ENCODE measurements around the gene VSX1. TPM values are rescaled to one million over a fixed set of nuclear protein-coding genes. Genes with fewer than 3 reads are reported as not detected.

Gene VSX1
- polyA plus RNA-seq, 1 donor (not counting 4 experiments of a cell fraction or from before 2014, with no cell fraction given): not detected

- FAIRE-seq: no peak
- Histone ChIP-seq H3K4me3 (ENCODE audit: control insufficient read depth in 2 of 3, extremely low read depth in 1 of 3, insufficient read depth in 2 of 3, low read depth in 1 of 3, low read length in 3 of 3) (no peak overlapping the region), H3K27ac (ENCODE audit: control insufficient read depth, insufficient read depth, low read length) (no peak overlapping the region), H3K9me3 (ENCODE audit: control insufficient read depth, low read depth, low read length) (no peaks in the 10 kb centered on the region), H3K4me2 (ENCODE audit: control insufficient read depth, extremely low read depth, insufficient read depth, low read depth, low read length) (no peak overlapping the region), H3K27me3 (ENCODE audit: control insufficient read depth, extremely low read depth, insufficient read depth, low read length) (peaks cover 50% of the 10 kb centered on the region), H3K9me1 (ENCODE audit: control insufficient read depth, extremely low read depth, insufficient read depth, low read length) (no peaks in the 10 kb centered on the region), H3K79me2 (ENCODE audit: control insufficient read depth, insufficient read depth, low read length) (no peaks in the 10 kb centered on the region), H3K9ac (ENCODE audit: control insufficient read depth, extremely low read depth, insufficient read depth, low read length) (no peak overlapping the region), H3K4me1 (ENCODE audit: control insufficient read depth, extremely low read depth, insufficient read depth, low read length) (peaks cover 12% of the 10 kb centered on the region), H4K20me1 (ENCODE audit: control insufficient read depth, extremely low read depth, insufficient read depth, low read length) (no peaks in the 10 kb centered on the region), H2AFZ (ENCODE audit: control insufficient read depth, low read length) (no peak overlapping the region), H3K36me3 (ENCODE audit: control insufficient read depth in 2 of 2, extremely low read depth in 1 of 2, insufficient read depth in 2 of 2, low read length in 2 of 2) (no peaks in the 10 kb centered on the region)
- dilution Hi-C loops (cut with MboI; ENCODE audit: extremely low pct_ligation_motif_present, low sequenced_read_pairs): no loop called here
- TF ChIP-seq CTCF (optimal IDR thresholded peaks at IDR 0.05 in 1 of 3, IDR thresholded peaks at IDR 0.05 in 1 of 3, conservative IDR thresholded peaks at IDR 0.05 in 1 of 3; ENCODE audit: extremely low read depth in 1 of 3, insufficient read depth in 2 of 3, low read length in 3 of 3) (no peak), EZH2 (IDR thresholded peaks at IDR 0.05; ENCODE audit: low read length) (no peak)
- no peak for DNase-seq (ENCODE audit: low read depth, low spot score)
Observed at GRCh38 chr20:25059866-25060465, 22.0 kb downstream of the VSX1 start.

- FAIRE-seq (no peak), DNase-seq (ENCODE audit: low read depth, low spot score) (no peak)
- peak overlapping the region in 2 of 3 experiments; percentile 68 for H3K4me3 ChIP-seq (ENCODE audit: control insufficient read depth in 2 of 3, extremely low read depth in 1 of 3, insufficient read depth in 2 of 3, low read depth in 1 of 3, low read length in 3 of 3)
- peak overlapping the region; percentile 91 for H3K4me2 ChIP-seq (ENCODE audit: control insufficient read depth, extremely low read depth, insufficient read depth, low read depth, low read length)
- H3K27me3 ChIP-seq (ENCODE audit: control insufficient read depth, extremely low read depth, insufficient read depth, low read length): peaks cover 43% of the 10 kb centered on the region
- H3K9me3 ChIP-seq (ENCODE audit: control insufficient read depth, low read depth, low read length): no peaks in the 10 kb centered on the region
- H3K36me3 ChIP-seq (ENCODE audit: control insufficient read depth in 2 of 2, extremely low read depth in 1 of 2, insufficient read depth in 2 of 2, low read length in 2 of 2): no peaks in the 10 kb centered on the region
- no peaks in the 10 kb centered on the region for H3K9me1 ChIP-seq (ENCODE audit: control insufficient read depth, extremely low read depth, insufficient read depth, low read length)
- no peaks in the 10 kb centered on the region for H4K20me1 ChIP-seq (ENCODE audit: control insufficient read depth, extremely low read depth, insufficient read depth, low read length)
- H2AFZ ChIP-seq (ENCODE audit: control insufficient read depth, low read length): peak overlapping the region; percentile 84
- no peak overlapping the region for H3K27ac ChIP-seq (ENCODE audit: control insufficient read depth, insufficient read depth, low read length)
- dilution Hi-C loops (cut with MboI; ENCODE audit: extremely low pct_ligation_motif_present, low sequenced_read_pairs): no loop called here
- H3K79me2 ChIP-seq (ENCODE audit: control insufficient read depth, insufficient read depth, low read length): no peaks in the 10 kb centered on the region
- peak overlapping the region; percentile 73 for H3K9ac ChIP-seq (ENCODE audit: control insufficient read depth, extremely low read depth, insufficient read depth, low read length)
- no peak for TF ChIP-seq EZH2 (IDR thresholded peaks at IDR 0.05; ENCODE audit: low read length)
- TF ChIP-seq CTCF (optimal IDR thresholded peaks at IDR 0.05 in 1 of 3, IDR thresholded peaks at IDR 0.05 in 1 of 3, conservative IDR thresholded peaks at IDR 0.05 in 1 of 3; ENCODE audit: extremely low read depth in 1 of 3, insufficient read depth in 2 of 3, low read length in 3 of 3): no peak
- H3K4me1 ChIP-seq (ENCODE audit: control insufficient read depth, extremely low read depth, insufficient read depth, low read length): peaks cover 12% of the 10 kb centered on the region
Observed at GRCh38 chr20:25058847-25059810, 22.8 kb downstream of the VSX1 start.
